GM21515 (cell line): ENCODE results near the gene SIM2.
"Not testable (repeated sequence)": the region's sequence is repeated elsewhere in the genome, so short reads cannot be mapped to it uniquely, and the experiment has no call there.

ENCODE experiments used
- ATAC-seq: cut with Tn5 transposase; IDR thresholded peaks from one replicate; pipeline ENCODE4 v1.9.1; 2021; ENCODE audit not compliant: unreplicated experiment

The SIM2 gene, protein sequence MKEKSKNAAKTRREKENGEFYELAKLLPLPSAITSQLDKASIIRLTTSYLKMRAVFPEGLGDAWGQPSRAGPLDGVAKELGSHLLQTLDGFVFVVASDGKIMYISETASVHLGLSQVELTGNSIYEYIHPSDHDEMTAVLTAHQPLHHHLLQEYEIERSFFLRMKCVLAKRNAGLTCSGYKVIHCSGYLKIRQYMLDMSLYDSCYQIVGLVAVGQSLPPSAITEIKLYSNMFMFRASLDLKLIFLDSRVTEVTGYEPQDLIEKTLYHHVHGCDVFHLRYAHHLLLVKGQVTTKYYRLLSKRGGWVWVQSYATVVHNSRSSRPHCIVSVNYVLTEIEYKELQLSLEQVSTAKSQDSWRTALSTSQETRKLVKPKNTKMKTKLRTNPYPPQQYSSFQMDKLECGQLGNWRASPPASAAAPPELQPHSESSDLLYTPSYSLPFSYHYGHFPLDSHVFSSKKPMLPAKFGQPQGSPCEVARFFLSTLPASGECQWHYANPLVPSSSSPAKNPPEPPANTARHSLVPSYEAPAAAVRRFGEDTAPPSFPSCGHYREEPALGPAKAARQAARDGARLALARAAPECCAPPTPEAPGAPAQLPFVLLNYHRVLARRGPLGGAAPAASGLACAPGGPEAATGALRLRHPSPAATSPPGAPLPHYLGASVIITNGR

DNA sequence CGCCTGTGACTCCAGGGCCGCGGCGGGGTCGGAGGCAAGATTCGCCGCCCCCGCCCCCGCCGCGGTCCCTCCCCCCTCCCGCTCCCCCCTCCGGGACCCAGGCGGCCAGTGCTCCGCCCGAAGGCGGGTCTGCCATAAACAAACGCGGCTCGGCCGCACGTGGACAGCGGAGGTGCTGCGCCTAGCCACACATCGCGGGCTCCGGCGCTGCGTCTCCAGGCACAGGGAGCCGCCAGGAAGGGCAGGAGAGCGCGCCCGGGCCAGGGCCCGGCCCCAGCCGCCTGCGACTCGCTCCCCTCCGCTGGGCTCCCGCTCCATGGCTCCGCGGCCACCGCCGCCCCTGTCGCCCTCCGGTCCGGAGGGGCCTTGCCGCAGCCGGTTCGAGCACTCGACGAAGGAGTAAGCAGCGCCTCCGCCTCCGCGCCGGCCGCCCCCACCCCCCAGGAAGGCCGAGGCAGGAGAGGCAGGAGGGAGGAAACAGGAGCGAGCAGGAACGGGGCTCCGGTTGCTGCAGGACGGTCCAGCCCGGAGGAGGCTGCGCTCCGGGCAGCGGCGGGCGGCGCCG, at the start of gene SIM2:
Gene SIM2 (plus strand): TSS at position 135 of the 565 bp plus-strand sequence. CDS start 632 bp downstream, outside the sequence.
- ATAC-seq = no peak

- no peak for ATAC-seq
These were observed 44.6 kb upstream of the SIM2 start for GRCh38 chr21:36654324-36654723.

DNA sequence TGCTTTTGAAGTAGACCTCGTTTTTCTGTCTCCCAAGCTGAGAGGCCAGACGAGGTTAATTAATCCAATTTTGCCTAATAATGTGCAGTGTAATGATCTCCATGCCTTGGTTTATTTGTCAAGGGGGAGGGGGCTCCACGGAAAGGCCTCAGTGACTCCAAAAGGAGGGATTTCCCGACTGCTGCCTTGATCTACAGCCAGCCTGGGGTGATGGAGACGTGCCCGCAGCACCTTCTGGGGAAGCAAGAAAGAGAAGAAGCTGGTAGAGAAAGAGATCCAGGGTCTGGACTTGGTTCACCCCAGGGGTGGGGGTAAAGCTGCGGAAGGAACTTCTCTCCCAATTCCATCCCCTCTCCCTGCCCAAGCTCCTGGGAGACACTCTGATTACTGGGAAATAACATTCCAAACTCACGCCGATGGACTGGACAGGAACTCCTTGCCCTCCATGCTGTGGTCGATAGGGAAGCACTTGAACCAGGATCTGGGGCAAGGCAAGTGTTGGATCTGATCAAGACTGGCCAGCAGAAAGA, 44.1 kb upstream of the SIM2 start:
- ATAC-seq = no peak

DNA sequence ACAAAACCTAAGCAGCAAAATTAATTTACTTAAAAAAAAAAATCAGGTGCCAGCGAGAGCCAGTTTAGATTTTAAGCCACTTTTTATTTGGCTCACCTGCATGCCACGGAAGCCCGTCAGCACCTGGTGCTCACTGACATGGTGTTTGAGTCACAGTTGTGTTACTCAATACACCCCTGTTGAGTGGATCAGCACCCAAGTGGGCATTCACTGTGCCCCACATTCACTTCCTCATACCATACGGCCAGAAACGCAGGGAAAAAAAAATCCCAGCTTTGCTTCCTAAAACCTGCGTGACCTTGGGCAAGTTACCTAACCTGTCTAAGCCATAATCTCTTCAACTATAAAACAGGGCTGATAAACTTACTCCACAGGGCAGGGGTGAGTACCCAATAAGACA, 42.8 kb upstream of the SIM2 start:
- no peak for ATAC-seq

GRCh38 chr21:36657290-36657689, 41.6 kb upstream of the SIM2 start:
- not testable (repeated sequence) for ATAC-seq

DNA sequence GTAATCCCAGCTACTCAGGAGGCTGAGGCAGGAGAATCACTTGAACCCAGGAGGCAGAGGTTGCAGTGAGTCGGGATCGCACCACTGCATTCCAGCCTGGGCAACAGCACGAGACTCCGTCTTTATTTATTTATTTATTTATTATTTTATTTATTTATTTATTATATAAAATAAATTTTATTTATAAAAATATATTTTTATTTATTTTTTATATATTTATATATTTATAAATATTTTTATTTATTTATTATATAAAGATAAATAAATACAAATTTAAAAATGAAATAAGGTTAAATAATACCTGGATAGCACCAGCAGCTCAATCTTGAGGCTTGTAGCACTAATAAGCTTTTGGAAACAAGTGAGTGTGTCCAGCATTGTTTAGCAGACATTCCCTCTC, 40.9 kb upstream of the SIM2 start:
- ATAC-seq = no peak

DNA sequence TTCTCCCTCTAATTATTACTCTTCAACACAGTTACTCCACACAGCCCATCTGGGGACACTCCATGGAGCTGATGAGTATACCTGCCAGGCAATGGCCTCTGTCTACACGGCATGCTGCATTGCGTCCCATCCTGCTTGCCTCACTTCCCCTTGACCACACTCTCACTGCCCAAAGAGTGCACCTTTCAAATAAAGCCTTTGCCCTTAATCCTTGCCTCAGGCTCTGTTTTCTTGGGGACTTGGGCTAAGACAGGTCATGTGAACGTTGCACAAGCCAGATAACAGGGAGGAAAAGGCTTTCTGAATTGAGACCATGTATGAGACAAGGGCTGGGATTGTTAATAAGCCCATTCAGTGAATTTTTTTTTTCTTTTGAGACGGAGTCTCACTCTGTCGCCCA, 40.0 kb upstream of the SIM2 start:
- ATAC-seq = no peak

DNA sequence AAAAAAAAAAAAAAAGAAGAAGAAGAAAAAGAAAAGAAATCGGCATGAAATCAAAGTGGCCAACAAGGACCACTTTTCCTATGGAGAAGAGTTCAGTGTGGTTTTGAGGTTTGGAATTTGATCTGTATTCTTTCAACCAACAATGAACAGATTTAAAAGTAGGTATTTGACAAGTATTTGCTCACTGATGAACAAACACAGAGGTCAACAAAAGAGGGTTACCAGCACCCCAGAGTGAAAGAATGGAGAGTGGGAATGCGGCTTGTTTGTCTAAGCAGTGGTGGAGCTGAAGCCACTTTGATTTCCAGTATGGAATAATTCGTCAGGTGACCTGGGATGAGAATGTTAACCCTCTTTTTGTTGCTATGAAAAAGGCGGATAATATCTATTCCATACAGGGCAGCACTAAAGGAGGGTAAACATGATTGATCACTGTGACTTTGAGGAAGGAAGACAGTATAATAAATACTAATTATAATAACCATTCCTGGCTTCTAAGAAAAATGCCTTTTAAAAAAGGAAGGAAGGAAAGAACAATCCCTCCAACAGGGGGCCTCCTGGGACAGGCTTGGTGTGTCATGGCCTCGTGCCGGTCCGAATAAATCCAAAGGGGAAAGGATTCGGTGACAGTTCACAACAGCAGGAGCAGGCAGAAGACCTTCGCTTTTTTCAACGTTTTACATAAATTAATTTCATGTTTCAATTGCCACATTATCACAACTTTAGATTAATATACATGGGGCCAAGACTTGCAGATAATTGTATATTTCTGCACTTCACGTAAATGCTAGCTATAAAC, 37.2 kb upstream of the SIM2 start:
- no peak for ATAC-seq

DNA sequence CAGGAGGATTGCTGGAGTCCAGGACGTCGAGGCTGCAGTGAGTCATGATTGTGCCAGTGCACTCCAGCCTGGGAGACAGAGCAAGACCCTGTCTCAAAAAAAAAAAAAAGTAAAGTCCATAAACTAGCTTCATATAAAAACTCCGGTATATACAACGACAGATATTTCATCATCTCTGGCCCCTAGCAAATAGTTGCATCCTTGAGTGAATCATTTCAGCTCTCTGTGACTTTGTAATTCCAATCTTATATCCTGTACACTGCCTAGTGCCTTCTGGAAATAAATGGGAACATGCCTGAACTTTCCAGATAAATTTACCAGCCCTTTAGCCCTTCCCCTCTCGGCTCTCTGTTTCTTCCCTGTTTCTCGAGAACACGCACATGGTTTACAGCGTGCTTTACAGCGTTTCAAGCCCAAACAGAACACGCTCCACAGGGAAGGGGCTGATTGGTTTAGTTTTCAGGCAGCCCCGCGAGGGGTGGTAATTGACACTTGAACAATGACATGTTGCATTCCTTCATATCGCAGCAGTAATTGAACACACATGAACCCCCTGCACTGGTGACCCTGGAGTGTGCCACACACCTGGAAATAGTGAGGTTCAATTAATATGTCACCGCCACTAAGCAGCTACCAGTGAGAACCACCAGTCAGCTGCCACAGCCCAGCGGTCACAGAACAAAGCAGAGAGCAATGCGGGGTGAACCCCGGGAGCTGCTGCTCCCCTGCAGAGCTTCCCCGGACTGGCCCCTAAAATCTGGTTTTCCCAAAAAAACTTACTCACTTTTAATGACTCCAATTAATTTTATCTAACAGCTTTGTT, 35.7 kb upstream of the SIM2 start:
- no peak for ATAC-seq

DNA sequence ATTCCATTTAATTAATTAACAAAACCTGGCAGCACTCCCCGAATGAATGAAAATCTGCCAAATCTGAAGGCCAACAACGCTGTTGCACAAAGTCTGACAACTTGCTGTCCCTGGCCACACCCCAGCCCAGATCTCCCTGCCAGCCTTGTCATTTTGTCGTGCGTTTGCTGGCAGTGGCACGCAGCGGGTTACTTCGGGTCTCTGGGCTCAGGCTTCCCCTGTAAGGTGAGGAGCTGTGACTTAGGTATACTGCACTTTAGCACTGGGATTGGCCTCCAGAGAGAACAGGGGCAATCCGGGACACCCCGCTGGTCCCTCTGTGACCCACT, 34.3 kb upstream of the SIM2 start:
- ATAC-seq = no peak

- ATAC-seq = no peak
These were observed 33.1 kb upstream of the SIM2 start for GRCh38 chr21:36665806-36666205.

- ATAC-seq = no peak
These were observed 30.2 kb upstream of the SIM2 start for GRCh38 chr21:36668713-36669112.

GRCh38 chr21:36671836-36672235, 27.1 kb upstream of the SIM2 start:
- ATAC-seq = no peak

DNA sequence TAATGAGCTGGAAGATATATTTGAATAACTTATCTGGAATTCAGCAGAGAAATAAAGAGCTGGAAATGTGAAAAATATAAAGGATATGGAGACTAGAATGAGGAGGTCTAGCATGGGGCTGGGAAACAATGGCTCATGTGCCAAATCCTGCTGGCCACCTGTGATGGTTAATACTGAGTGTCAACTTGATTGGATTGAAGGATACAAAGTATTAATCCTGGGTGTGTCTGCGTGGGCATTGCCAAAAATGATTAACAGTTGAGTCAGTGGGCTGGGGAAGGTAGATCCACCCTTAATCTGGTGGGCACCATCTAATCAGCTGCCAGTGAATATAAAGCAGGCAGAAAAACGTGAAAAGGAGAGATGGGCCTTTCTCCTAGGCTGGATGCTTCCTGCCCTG, 26.6 kb upstream of the SIM2 start:
- ATAC-seq = not testable (repeated sequence)

DNA sequence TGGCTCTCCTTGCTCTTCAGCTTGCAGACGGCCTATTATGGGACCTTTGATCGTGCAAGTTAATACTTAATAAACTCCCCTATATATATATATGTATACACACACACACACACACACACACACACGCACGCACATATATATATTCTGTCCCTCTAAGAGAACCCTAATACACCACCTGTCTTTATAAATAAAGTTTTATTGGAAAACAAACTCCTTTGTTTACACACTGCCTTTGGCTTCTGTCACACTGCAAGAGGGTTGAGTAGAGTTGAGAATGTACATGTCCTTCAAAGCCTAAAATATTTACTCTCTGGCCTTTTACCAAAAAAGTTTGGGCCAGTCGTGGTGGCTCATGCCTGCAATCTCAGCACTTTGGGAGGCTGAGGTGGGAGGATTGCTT, 26.2 kb upstream of the SIM2 start:
- ATAC-seq = no peak

DNA sequence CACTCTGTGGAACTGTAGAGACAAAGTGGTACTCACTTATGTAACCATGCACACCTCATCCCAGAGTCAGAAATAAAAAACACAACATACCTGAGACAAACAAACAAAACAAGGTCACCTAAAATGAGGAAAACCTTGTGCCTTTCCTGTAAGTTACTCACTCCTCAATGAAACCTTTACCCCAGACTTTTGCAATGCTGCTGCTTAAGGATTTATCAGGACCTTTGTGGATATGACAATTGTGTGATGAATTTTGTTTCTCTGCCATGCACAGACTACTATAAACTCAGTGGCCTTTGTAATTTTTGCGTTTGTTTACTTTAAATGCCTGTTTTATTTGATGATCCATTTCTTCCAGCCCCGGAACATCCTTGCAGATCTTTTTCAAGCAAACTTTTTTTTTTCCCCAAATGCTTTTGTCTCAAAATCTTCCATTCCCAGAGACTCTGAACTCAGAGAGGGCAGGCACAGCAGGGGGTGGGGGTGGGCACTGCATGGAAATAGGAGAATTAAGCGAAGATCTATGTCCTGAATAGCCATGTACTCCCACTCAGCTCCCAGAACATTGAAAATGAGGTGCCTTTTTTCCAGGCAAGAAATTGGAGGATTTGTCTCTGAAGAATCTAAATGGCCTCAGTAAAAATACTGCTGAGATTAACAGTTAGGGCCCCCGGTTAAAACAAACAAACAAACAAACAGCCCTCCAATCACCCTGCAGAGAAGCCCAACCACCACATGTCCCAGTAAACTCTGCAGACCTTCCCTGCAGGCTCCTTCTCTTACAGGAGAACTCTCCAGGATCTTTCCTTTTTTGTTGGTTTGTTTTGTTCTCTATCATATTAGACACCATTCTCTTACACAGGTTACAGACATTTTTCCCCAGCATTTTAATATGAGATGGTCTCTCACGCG, 22.6 kb upstream of the SIM2 start:
- no peak for ATAC-seq

DNA sequence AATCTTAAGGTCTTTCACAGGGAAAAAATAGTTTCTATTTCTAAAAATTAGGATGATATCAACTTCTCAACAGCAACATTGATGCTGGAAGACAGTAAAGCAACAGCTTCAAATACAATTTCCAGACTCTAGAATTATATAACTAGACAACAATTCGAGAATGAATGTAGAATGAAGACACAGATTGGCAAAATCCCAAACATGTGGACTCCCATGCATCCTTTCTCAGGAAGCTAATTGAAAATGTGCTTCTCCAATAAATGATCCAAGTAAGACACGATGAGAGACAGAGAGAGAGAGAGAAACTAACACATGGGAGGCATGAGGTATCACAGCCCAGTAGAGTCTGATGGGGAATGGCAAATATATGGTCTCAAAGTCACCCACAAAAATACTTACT, 21.5 kb upstream of the SIM2 start:
- no peak for ATAC-seq

DNA sequence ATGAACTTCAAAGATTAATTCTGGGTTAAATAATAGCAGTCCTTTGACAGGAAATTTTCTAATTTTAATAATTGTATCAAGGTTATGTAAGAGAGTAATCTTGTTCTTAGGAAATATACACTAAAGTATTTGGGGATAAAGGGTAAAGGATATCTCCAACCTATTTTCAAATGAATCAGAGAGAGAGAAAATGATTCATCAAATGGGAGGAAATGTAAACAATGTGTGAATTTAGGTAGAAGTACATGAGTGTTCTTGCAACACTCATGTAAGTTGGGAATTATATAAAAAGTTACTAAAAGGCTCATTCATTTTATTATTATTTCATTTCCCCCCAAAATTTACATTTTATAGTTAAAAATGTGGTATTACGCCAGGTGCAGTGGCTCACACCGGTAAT, 20.4 kb upstream of the SIM2 start:
- ATAC-seq = no peak

DNA sequence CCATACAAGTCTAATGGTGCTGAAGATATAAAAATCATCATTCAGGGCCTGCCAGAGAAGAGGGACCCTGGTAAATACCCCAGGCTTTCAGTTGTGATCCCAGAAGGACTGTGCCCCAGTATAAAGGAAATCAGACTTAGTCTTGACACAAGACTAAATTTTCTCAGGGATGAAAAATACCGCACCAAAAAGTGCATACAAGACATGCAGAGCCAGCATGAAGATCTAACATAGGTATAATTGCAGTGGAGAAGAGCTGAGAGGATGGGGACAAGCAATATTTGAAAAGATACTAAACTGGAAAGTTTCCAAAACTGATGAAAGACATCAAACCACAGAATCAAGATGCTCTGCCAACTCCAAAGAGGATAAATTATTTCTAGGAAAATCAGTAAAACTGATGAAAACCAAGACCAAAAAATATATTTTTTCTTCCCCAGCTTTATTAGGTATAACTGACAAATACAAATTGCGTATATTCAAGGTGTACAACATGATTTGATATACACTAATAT, 17.7 kb upstream of the SIM2 start:
- ATAC-seq = no peak
